HepG2 (cell line): Measurements from ENCODE around the gene NOTUM. TPM values are rescaled to one million over a fixed set of nuclear protein-coding genes. Genes with fewer than 3 reads are reported as not detected.

Source experiments
- ATF7-NPFF ChIP-seq: sonication (generic); formaldehyde crosslinking; IDR thresholded peaks from 2 replicates; pipeline ENCODE4 v1.8.1; 2023; ENCODE audit warnings: mild to moderate bottlenecking, low read depth, missing genetic modification reagents, moderate library complexity
- CCDC6 ChIP-seq: sonication (generic); formaldehyde crosslinking; IDR thresholded peaks from 2 replicates; pipeline ENCODE4 v1.8.1; 2022; ENCODE audit warnings: mild to moderate bottlenecking, missing genetic modification reagents, moderate library complexity
- CSRNP1 ChIP-seq: sonication (generic); formaldehyde crosslinking; IDR thresholded peaks from 2 replicates; pipeline ENCODE4 v1.8.1; 2023; ENCODE audit warnings: mild to moderate bottlenecking, missing genetic modification reagents
- FIP1L1 ChIP-seq: fragments of 200-400 bp; formaldehyde crosslinking; IDR thresholded peaks from 2 replicates; pipeline ENCODE4 v1.6.1; 2018; ENCODE audit warnings: low read depth, mild to moderate bottlenecking, low read length, moderate library complexity, borderline replicate concordance; ENCODE audit not compliant: insufficient read depth
- GABPB1 ChIP-seq: IDR thresholded peaks from 2 replicates; pipeline ENCODE4 v1.6.1; 2016; ENCODE audit warnings: mild to moderate bottlenecking, missing genetic modification reagents, moderate library complexity, missing compliant biosample characterization
- HDAC6 ChIP-seq: fragments of 200-600 bp; sonication (generic); IDR thresholded peaks from 2 replicates; pipeline ENCODE4 v1.7.0; 2017; ENCODE audit warnings: mild to moderate bottlenecking, antibody characterized with exemption, low read length, low read depth
- KLF16 ChIP-seq, 2 experiments: sonication (generic) in 1 of 2; formaldehyde crosslinking in 1 of 2; IDR thresholded peaks; 2 replicates each; pipeline versions ENCODE4 v1.6.1 to v1.8.0; 2016 to 2023; ENCODE audit warnings: missing genetic modification reagents in 2 of 2, missing compliant biosample characterization in 1 of 2
- MAZ ChIP-seq, 2 experiments: sonication (generic) in 1 of 2; formaldehyde crosslinking in 1 of 2; IDR thresholded peaks; 2 replicates each; pipeline versions ENCODE4 v1.5.0 to v1.6.1; 2012 to 2020; ENCODE audit warnings: low read depth in 2 of 2, mild to moderate bottlenecking in 2 of 2, borderline replicate concordance in 1 of 2, improper control_type of control experiment in 1 of 2, low read length in 1 of 2, missing genetic modification reagents in 1 of 2, moderate library complexity in 1 of 2
- NFYB ChIP-seq: sonication (generic); formaldehyde crosslinking; IDR thresholded peaks from 2 replicates; pipeline ENCODE4 v1.4.0; 2020; ENCODE audit warnings: missing genetic modification reagents
- PATZ1 ChIP-seq: sonication (generic); formaldehyde crosslinking; IDR thresholded peaks from 2 replicates; pipeline ENCODE4 v1.4.0; 2020; ENCODE audit warnings: missing genetic modification reagents
- RXRB ChIP-seq: IDR thresholded peaks from 2 replicates; pipeline ENCODE4 v1.6.1; 2016; ENCODE audit warnings: borderline replicate concordance, missing genetic modification reagents, missing compliant biosample characterization
- SP5 ChIP-seq: IDR thresholded peaks from 2 replicates; pipeline ENCODE4 v1.6.1; 2016; ENCODE audit warnings: low read depth, borderline replicate concordance
- TEAD3 ChIP-seq: optimal IDR thresholded peaks from 2 replicates; pipeline ENCODE3; 2016; ENCODE audit warnings: borderline replicate concordance
- ZFP91 ChIP-seq: sonication (generic); formaldehyde crosslinking; IDR thresholded peaks from 2 replicates; pipeline ENCODE4 v1.9.0; 2022; ENCODE audit warnings: missing genetic modification reagents, mild to moderate bottlenecking, borderline replicate concordance
- ZNF232 ChIP-seq: sonication (generic); formaldehyde crosslinking; IDR thresholded peaks from 2 replicates; pipeline ENCODE4 v1.4.0; 2020; ENCODE audit warnings: missing genetic modification reagents, borderline replicate concordance
- ZNF276 ChIP-seq: sonication (generic); formaldehyde crosslinking; IDR thresholded peaks from 2 replicates; pipeline ENCODE4 v1.4.0; 2020; ENCODE audit warnings: mild to moderate bottlenecking, low read depth, missing genetic modification reagents
- ZNF670 ChIP-seq: sonication (generic); formaldehyde crosslinking; IDR thresholded peaks from 2 replicates; pipeline ENCODE4 v1.8.0; 2022; ENCODE audit warnings: mild to moderate bottlenecking, missing genetic modification reagents, borderline replicate concordance
- ZNF761 ChIP-seq: sonication (generic); formaldehyde crosslinking; conservative IDR thresholded peaks from 2 replicates; pipeline ENCODE4 v1.4.0; 2020; ENCODE audit warnings: mild to moderate bottlenecking, missing genetic modification reagents
- ZSCAN29 ChIP-seq: sonication (generic); formaldehyde crosslinking; conservative IDR thresholded peaks from 2 replicates; pipeline ENCODE4 v1.4.0; 2020; ENCODE audit warnings: mild to moderate bottlenecking, missing genetic modification reagents
- polyA plus RNA-seq, 8 experiments: library from polyadenylated mRNA; depleted of rRNA in 3 of 8; stranded (reverse) in 7 of 8; unstranded in 1 of 8; fragments of >200 nt; fragmentation: Illumina TruSeq in 4 of 8; extraction: Trizol in 4 of 8; gene quantifications; 2 replicates each; pipeline versions ENCODE4 v1.2.1 to v1.2.3, GENCODE V29; 2011 to 2016; ENCODE audit warnings: low read depth in 4 of 8, missing spikeins in 1 of 8, mixed read lengths in 1 of 8; ENCODE audit not compliant: insufficient read depth in 1 of 8
- total RNA-seq, 5 experiments: library from RNA; depleted of rRNA; stranded (reverse); fragments of >200 nt; fragmentation: Illumina TruSeq; extraction: Trizol; gene quantifications; 2 replicates each; pipeline ENCODE4 v1.2.3, GENCODE V29; 2016; ENCODE audit warnings: low read depth in 1 of 5

Gene NOTUM
- total and polyA plus RNA-seq, 2 of the 13 experiments (the other 11 are each of a cell fraction or from before 2014, with no cell fraction given), result 150 to 160 TPM

GRCh38 chr17:81924557-81925532 lies 36.1 kb downstream of the NOTUM start (continued):
- TF ChIP-seq ZNF670, result no peak
- no peak for TF ChIP-seq FIP1L1
- no peak for TF ChIP-seq NFYB (CRISPR knock-in tag)
- no peak for TF ChIP-seq CCDC6 (CRISPR knock-in tag)
- TF ChIP-seq ZFP91 (CRISPR knock-in tag), result peak; percentile 64; the same call in 1 of the 2 replicates
- no peak for TF ChIP-seq HDAC6
- 0 out of 2 replicates have a peak, but pooled peaks have one; percentile 29 for TF ChIP-seq ZNF276 (CRISPR knock-in tag)
- TF ChIP-seq KLF16 (CRISPR knock-in tag; IDR thresholded peaks at IDR 0.05), result 0 out of 4 replicates have a peak, but pooled peaks of 1 of the 2 experiments have one; percentile 67
- TF ChIP-seq RXRB (CRISPR knock-in tag), result 0 out of 2 replicates have a peak, but pooled peaks have one; percentile 27
- no peak; the same call in 1 of the 2 replicates for TF ChIP-seq CSRNP1 (CRISPR knock-in tag)
- no peak for TF ChIP-seq MAZ (IDR thresholded peaks at IDR 0.05; ENCODE audit: borderline replicate concordance, low read depth, low read length)
- 0 out of 2 replicates have a peak, but pooled peaks have one; percentile 27 for TF ChIP-seq MAZ (CRISPR knock-in tag; IDR thresholded peaks at IDR 0.05; ENCODE audit: low read depth)
- TF ChIP-seq ZNF761, result 0 out of 2 replicates have a peak, but pooled peaks have one; percentile 75
- TF ChIP-seq TEAD3, result peak; percentile 82
- TF ChIP-seq PATZ1 (CRISPR knock-in tag), result peak; percentile 63; the same call in 1 of the 2 replicates
- peak; percentile 42; the same call in 1 of the 2 replicates for TF ChIP-seq SP5 (CRISPR knock-in tag)
- TF ChIP-seq GABPB1, result peak; percentile 46; the same call in 1 of the 2 replicates
- TF ChIP-seq ZNF232, result no peak
- TF ChIP-seq ATF7-NPFF (CRISPR knock-in tag), result peak; percentile 48; the same call in 1 of the 2 replicates
- no peak for TF ChIP-seq ZSCAN29 (CRISPR knock-in tag)
